HCT116 (cell line): ENCODE measurements around the gene ATXN1. TPM values are rescaled to one million over a fixed set of nuclear protein-coding genes. Genes with fewer than 3 reads are reported as not detected.

Source experiments
- ATAC-seq: fragments of 200-7000 bp; cut with Tn5 transposase; 2 replicates; pipeline ENCODE4 v1.9.1; 2020; ENCODE audit warnings: mild to moderate bottlenecking, moderate library complexity
- BruUV-seq: library from RNA; stranded (reverse); fragments of 400-500 nt; replicated peaks from 2 replicates; lab custom pipeline; 2021; lab: Mats Ljungman, UMichigan
- CTCF ChIA-PET: fragments of 300-600 bp; sonication (Branson Sonifier 250); formaldehyde crosslinking; loops from one replicate; lab custom pipeline; 2021; ENCODE audit warnings: antibody characterized with exemption; lab: Charles Lee
- POLR2A ChIA-PET: fragments of 300-600, 350-600 bp; sonication (Branson Sonifier 250); formaldehyde crosslinking; loops from one replicate; lab custom pipeline; 2021; ENCODE audit warnings: antibody characterized with exemption; lab: Charles Lee
- RAD21 ChIA-PET, 2 experiments: fragments of 300-600 bp; sonication (Branson Sonifier 250); formaldehyde crosslinking; loops; one replicate each; lab custom pipeline; 2023; ENCODE audit warnings: low total read pairs in 2 of 2; ENCODE audit not compliant: uncharacterized antibody in 2 of 2, unreplicated experiment in 2 of 2, low non-redundant PET in 1 of 2; lab: Charles Lee
- DNase-seq: peaks from one replicate; pipeline ENCODE4 v3.0.0-alpha.2; 2010; ENCODE audit warnings: low read depth, low spot score
- H2AFZ ChIP-seq: fragments of 200-600 bp; shearing (Covaris generic), sonication (generic); 2 replicates; pipeline ENCODE4 v1.6.1; 2017; ENCODE audit warnings: low read depth, mixed run types, mixed read lengths, antibody characterized with exemption, low read length; ENCODE audit not compliant: poor library complexity, severe bottlenecking
- H3K27ac ChIP-seq: 2 replicates; pipeline ENCODE4 v1.5.1; 2012; ENCODE audit warnings: low read depth, low read length
- H3K27me3 ChIP-seq: fragments of 200-600 bp; sonication (generic); 2 replicates; pipeline ENCODE4 v1.6.1; 2016; ENCODE audit warnings: mixed run types, low read length, mixed read lengths; ENCODE audit not compliant: insufficient read depth
- H3K36me3 ChIP-seq, 2 experiments: fragments of 200-500 bp in 1 of 2; fragments of 200-600 bp in 1 of 2; sonication (Bioruptor generic) in 1 of 2; sonication (generic) in 1 of 2; 2 replicates each; pipeline versions ENCODE4 v1.5.1 to v1.6.1; 2014 to 2016; ENCODE audit warnings: low read length in 2 of 2, inconsistent platforms in 1 of 2, mixed read lengths in 1 of 2, mixed run types in 1 of 2; ENCODE audit not compliant: insufficient read depth in 2 of 2, control insufficient read depth in 1 of 2
- H3K4me1 ChIP-seq, 2 experiments: fragments of 200-600 bp in 1 of 2; sonication (generic) in 1 of 2; 2 replicates each; pipeline versions ENCODE4 v1.5.1 to v1.6.1; 2012 to 2017; ENCODE audit warnings: low read length in 2 of 2, inconsistent platforms in 1 of 2, mild to moderate bottlenecking in 1 of 2, mixed read lengths in 1 of 2, mixed run types in 1 of 2, moderate library complexity in 1 of 2; ENCODE audit not compliant: insufficient read depth in 2 of 2, control insufficient read depth in 1 of 2
- H3K4me2 ChIP-seq: fragments of 200-600 bp; sonication (generic); 2 replicates; pipeline ENCODE4 v1.6.1; 2017; ENCODE audit warnings: mixed run types, low read length, mixed read lengths
- H3K4me3 ChIP-seq, 2 experiments: fragments of 200-600 bp in 1 of 2; sonication (generic) in 1 of 2; replicated peaks in 1 of 2; 2 replicates each; pipeline ENCODE4 v1.5.1; 2011 to 2016; ENCODE audit warnings: low read length in 2 of 2, control low read depth in 1 of 2, low read depth in 1 of 2, mild to moderate bottlenecking in 1 of 2, mixed read lengths in 1 of 2, mixed run types in 1 of 2
- H3K79me2 ChIP-seq: fragments of 200-600 bp; sonication (generic); 2 replicates; pipeline ENCODE4 v1.6.1; 2017; ENCODE audit warnings: mild to moderate bottlenecking, mixed run types, low read length, moderate library complexity, mixed read lengths; ENCODE audit not compliant: insufficient read depth
- H3K9ac ChIP-seq: fragments of 200-600 bp; sonication (generic); 2 replicates; pipeline ENCODE4 v1.6.1; 2016; ENCODE audit warnings: low read length, mixed read lengths
- H3K9me2 ChIP-seq: fragments of 200-600 bp; sonication (generic), shearing (Covaris generic); 2 replicates; pipeline ENCODE4 v1.6.1; 2017; ENCODE audit warnings: mixed run types, mild to moderate bottlenecking, moderate library complexity; ENCODE audit not compliant: insufficient read depth
- H3K9me3 ChIP-seq, 2 experiments: fragments of 200-500 bp in 1 of 2; fragments of 200-600 bp in 1 of 2; sonication (Bioruptor generic) in 1 of 2; sonication (generic) in 1 of 2; 2 replicates each; pipeline ENCODE4 v1.6.1; 2014 to 2017; ENCODE audit warnings: low read length in 2 of 2, mixed read lengths in 2 of 2, inconsistent platforms in 1 of 2, low read depth in 1 of 2, mild to moderate bottlenecking in 1 of 2, mixed run types in 1 of 2, moderate library complexity in 1 of 2; ENCODE audit not compliant: control insufficient read depth in 1 of 2, insufficient read depth in 1 of 2
- H4K20me1 ChIP-seq: fragments of 200-600 bp; sonication (generic), shearing (Covaris generic); 2 replicates; pipeline ENCODE4 v1.6.1; 2017; ENCODE audit warnings: mixed run types, mild to moderate bottlenecking, moderate library complexity; ENCODE audit not compliant: insufficient read depth
- EGR1 ChIP-seq: IDR thresholded peaks from 2 replicates; pipeline ENCODE4 v1.6.1; 2012; ENCODE audit warnings: low read depth
- ELF1 ChIP-seq: IDR thresholded peaks from 2 replicates; pipeline ENCODE4 v1.6.1; 2012; ENCODE audit warnings: low read depth, borderline replicate concordance
- EZH2phosphoT487 ChIP-seq: fragments of 200-600 bp; IDR thresholded peaks from 2 replicates; pipeline ENCODE4 v1.6.1; 2018; ENCODE audit warnings: antibody characterized with exemption, borderline replicate concordance
- SIN3A ChIP-seq: IDR thresholded peaks from 2 replicates; pipeline ENCODE4 v1.6.1; 2012; ENCODE audit warnings: low read depth
- SP1 ChIP-seq: IDR thresholded peaks from 2 replicates; pipeline ENCODE4 v1.6.1; 2012; ENCODE audit warnings: low read depth
- YY1 ChIP-seq: IDR thresholded peaks from 2 replicates; pipeline ENCODE4 v1.6.1; 2011; ENCODE audit warnings: low read length, low read depth, moderate library complexity, mild to moderate bottlenecking; ENCODE audit not compliant: insufficient replicate concordance; ENCODE audit errors: extremely low read depth
- intact Hi-C: fragments of 100-400 bp; cut with micrococcal nuclease; formaldehyde crosslinking; loops from 2 replicates; pipeline ENCODE4 v1.10.0; 2022
- total RNA-seq: library from RNA; stranded (reverse); gene quantifications from one replicate; pipeline ENCODE4 v1.2.1, GENCODE V29; 2021; ENCODE audit not compliant: unreplicated experiment
- TF ChIP-seq, protein P1 (sequence below): IDR thresholded peaks from 2 replicates; pipeline ENCODE4 v1.6.1; 2011; ENCODE audit warnings: mild to moderate bottlenecking, low read length, moderate library complexity; ENCODE audit not compliant: insufficient replicate concordance; ENCODE audit errors: extremely low read depth

Gene ATXN1
- total RNA-seq, 1 experiment from 2014 or later: 21.0 TPM

DNA sequence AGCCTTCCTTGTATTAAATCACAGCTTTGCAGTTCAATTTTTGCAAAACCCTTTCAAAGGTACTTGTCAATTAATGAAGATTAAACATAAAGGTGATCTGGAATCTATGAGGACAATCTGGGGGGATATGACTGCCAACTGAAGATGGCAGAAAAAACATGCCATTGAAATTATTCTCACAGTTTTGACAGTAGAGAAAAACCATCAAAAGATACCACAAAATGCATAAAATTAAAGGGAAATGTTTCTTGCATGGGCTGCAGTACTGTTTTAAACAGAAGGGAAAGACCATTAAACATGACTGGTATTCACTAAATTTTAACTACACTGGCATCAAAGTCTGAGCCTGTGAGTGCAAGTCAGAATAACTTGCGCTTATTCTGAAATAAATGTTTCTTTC is 194.2 kb downstream of the ATXN1 start (continued):
- TF ChIP-seq EZH2phosphoT487 (no peak), SIN3A (no peak), ELF1 (no peak)

DNA sequence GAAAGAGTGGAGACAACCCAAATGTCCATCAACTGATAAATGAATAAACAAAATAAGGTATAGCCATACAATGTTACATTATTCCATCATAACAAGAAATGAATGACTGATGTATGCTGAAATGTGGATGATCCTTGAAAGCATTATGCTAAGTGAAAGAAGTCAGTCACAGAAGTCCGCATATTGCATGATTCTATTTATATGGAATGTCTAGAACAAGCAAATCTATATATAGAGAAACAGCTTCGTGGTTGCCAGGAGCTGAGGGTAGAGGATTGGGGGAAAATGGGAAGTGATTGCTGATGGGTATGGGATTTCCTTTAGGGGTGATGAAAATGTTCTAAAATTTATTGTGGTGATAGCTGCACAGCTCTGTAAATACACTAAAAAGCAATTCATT is 196.8 kb downstream of the ATXN1 start:
- H3K4me1 ChIP-seq: no peaks in the 10 kb centered on the region
- no peak overlapping the region for H2AFZ ChIP-seq
- H3K79me2 ChIP-seq: no peaks in the 10 kb centered on the region
- no peaks in the 10 kb centered on the region for H3K36me3 ChIP-seq
- H3K27ac ChIP-seq: no peak overlapping the region
- H3K4me3 ChIP-seq: no peak overlapping the region
- DNase-seq: no peak
- intact Hi-C loops: no loop called here
- no TSS peak for BruUV-seq
- no peak for ATAC-seq
- no peak for TF ChIP-seq YY1
- TF ChIP-seq EGR1: no peak
- no peak for TF ChIP-seq SP1
- TF ChIP-seq, protein P1, sequence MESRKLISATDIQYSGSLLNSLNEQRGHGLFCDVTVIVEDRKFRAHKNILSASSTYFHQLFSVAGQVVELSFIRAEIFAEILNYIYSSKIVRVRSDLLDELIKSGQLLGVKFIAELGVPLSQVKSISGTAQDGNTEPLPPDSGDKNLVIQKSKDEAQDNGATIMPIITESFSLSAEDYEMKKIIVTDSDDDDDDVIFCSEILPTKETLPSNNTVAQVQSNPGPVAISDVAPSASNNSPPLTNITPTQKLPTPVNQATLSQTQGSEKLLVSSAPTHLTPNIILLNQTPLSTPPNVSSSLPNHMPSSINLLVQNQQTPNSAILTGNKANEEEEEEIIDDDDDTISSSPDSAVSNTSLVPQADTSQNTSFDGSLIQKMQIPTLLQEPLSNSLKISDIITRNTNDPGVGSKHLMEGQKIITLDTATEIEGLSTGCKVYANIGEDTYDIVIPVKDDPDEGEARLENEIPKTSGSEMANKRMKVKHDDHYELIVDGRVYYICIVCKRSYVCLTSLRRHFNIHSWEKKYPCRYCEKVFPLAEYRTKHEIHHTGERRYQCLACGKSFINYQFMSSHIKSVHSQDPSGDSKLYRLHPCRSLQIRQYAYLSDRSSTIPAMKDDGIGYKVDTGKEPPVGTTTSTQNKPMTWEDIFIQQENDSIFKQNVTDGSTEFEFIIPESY: no peak
- no peaks in the 10 kb centered on the region for H3K9me2 ChIP-seq
- no peaks in the 10 kb centered on the region for H3K27me3 ChIP-seq
- H3K4me2 ChIP-seq: no peak overlapping the region
- POLR2A ChIA-PET: no interaction called here
- H3K9me3 ChIP-seq: no peaks in the 10 kb centered on the region
- no peak overlapping the region for H3K9ac ChIP-seq
- RAD21 ChIA-PET: no interaction called here
- CTCF ChIA-PET: no interaction called here
- H4K20me1 ChIP-seq: no peaks in the 10 kb centered on the region
